ENCODE results near the gene MYO10. TPM values are rescaled to one million over a fixed set of nuclear protein-coding genes. Genes with fewer than 3 reads are reported as not detected.

Gene MYO10
- total and polyA plus RNA-seq, 3 experiments from 2014 or later: 0.11 to 0.18 TPM; not detected in 1

DNA sequence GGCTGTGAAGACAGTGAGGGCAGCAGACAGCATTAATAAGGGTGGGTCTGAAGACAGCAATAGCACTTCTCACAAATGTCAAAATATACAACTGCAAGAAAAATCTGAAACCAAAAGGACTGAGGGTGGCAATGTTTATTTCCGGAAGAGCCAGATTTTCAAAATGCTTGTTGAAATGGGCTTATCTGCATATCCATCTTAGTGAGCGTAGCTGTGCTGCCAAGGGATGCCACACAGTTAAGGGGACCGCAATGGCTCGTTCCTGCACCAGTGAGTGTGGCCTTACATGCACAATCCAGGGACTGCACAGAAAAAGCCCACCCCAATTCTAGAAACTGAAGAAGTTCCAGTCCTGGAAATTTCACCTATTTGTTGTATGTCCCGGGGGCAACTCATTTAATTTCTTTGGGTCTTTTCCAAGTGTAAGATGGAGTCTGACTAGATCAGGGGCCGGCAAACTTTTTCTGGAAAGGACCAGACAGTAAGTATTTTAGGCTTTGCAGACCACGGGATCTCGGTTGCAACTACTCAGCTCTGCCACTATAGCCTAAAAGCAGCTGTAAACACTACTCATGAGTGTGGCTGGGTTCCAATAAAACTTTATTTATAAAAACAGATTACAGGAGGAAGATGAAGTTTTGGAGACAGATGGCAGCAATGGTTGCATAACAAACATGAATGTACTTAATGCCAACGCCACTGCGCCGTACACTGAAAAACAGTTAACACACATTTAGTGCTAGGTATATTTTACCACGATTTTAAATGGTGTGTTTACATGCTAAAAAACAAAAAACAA lies 154.1 kb downstream of the MYO10 start:
- ChIA-PET POLR2A (no interaction called here), CTCF (no interaction called here)
- Histone ChIP-seq H3K9me3 (ENCODE audit: low read length) (no peaks in the 10 kb centered on the region), H3K27me3 (ENCODE audit: insufficient read depth, low read length, poor library complexity, severe bottlenecking) (peaks cover 4% of the 10 kb centered on the region), H3K27ac (ENCODE audit: low read depth, low read length) (no peak overlapping the region), H3K4me1 (ENCODE audit: insufficient read depth, low read length) (no peaks in the 10 kb centered on the region), H3K4me3 (ENCODE audit: low read length) (no peak overlapping the region), H3K36me3 (ENCODE audit: insufficient read depth, low read length) (no peaks in the 10 kb centered on the region)
- H3K4me3 Mint-ChIP-seq: no peak overlapping the region
- DNase-seq: no peak
- no peaks in the 10 kb centered on the region for H3K9me3 Mint-ChIP-seq
- peaks cover 6 to 16% of the 10 kb centered on the region in 2 donors for H3K27me3 Mint-ChIP-seq
- no peak overlapping the region for H3K27ac Mint-ChIP-seq
- H3K4me1 Mint-ChIP-seq: peaks cover 8 to 16% (median 16%) of the 10 kb centered on the region in 3 donors
- H3K36me3 Mint-ChIP-seq: no peaks in the 10 kb centered on the region

DNA sequence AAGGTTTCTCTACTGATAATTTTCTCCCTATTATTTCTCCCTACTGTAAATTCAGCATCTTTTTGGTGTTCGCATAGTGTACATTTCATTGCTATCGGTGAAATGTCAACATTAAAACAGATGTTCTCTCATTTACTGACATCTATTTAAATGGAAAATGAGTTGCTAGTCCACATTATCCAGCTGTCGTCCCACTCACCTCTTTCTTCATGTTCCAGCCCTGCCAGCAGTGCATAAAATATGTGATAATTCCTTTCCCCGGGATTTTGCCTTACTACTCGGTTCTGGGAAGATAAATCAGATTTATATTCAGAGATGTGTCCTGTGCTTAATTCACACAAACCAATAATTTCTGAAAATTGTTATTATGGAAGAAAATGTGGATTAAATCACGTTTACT lies 155.8 kb downstream of the MYO10 start:
- Mint-ChIP-seq H3K4me3 (no peak overlapping the region), H3K9me3 (no peaks in the 10 kb centered on the region), H3K4me1 (peaks cover 8 to 16% (median 16%) of the 10 kb centered on the region in 3 donors), H3K27ac (no peak overlapping the region), H3K27me3 (peaks cover 6 to 16% of the 10 kb centered on the region in 2 donors), H3K36me3 (no peaks in the 10 kb centered on the region)
- Histone ChIP-seq H3K27ac (ENCODE audit: low read depth, low read length) (no peak overlapping the region), H3K4me1 (ENCODE audit: insufficient read depth, low read length) (no peaks in the 10 kb centered on the region), H3K4me3 (ENCODE audit: low read length) (no peak overlapping the region), H3K36me3 (ENCODE audit: insufficient read depth, low read length) (no peaks in the 10 kb centered on the region), H3K27me3 (ENCODE audit: insufficient read depth, low read length, poor library complexity, severe bottlenecking) (peaks cover 4% of the 10 kb centered on the region), H3K9me3 (ENCODE audit: low read length) (no peaks in the 10 kb centered on the region)
- ChIA-PET POLR2A (no interaction called here), CTCF (no interaction called here)
- DNase-seq: no peak

- H3K9me3 ChIP-seq (ENCODE audit: low read length): no peaks in the 10 kb centered on the region
- H3K36me3 ChIP-seq (ENCODE audit: insufficient read depth, low read length): no peaks in the 10 kb centered on the region
- no peaks in the 10 kb centered on the region for H3K27me3 ChIP-seq (ENCODE audit: insufficient read depth, low read length, poor library complexity, severe bottlenecking)
- no peaks in the 10 kb centered on the region for H3K4me1 ChIP-seq (ENCODE audit: insufficient read depth, low read length)
- no peak overlapping the region for H3K4me3 ChIP-seq (ENCODE audit: low read length)
- no peak overlapping the region for H3K4me3 Mint-ChIP-seq
- H3K36me3 Mint-ChIP-seq: no peaks in the 10 kb centered on the region
- ChIA-PET CTCF (no interaction called here), POLR2A (no interaction called here)
- no peak for DNase-seq
- no peak overlapping the region for H3K27ac Mint-ChIP-seq
- no peaks in the 10 kb centered on the region for H3K9me3 Mint-ChIP-seq
- no peak overlapping the region for H3K27ac ChIP-seq (ENCODE audit: low read depth, low read length)
- no peaks in the 10 kb centered on the region for H3K4me1 Mint-ChIP-seq
- H3K27me3 Mint-ChIP-seq: peaks cover 0 to 3% of the 10 kb centered on the region in 2 donors
Observed at GRCh38 chr5:16777432-16777831, 158.7 kb downstream of the MYO10 start.

- H3K27me3 ChIP-seq (ENCODE audit: insufficient read depth, low read length, poor library complexity, severe bottlenecking): no peaks in the 10 kb centered on the region
- no peak overlapping the region for H3K27ac ChIP-seq (ENCODE audit: low read depth, low read length)
- no peaks in the 10 kb centered on the region for H3K36me3 Mint-ChIP-seq
- no peaks in the 10 kb centered on the region for H3K4me1 Mint-ChIP-seq
- no peaks in the 10 kb centered on the region for H3K36me3 ChIP-seq (ENCODE audit: insufficient read depth, low read length)
- H3K9me3 ChIP-seq (ENCODE audit: low read length): no peaks in the 10 kb centered on the region
- peaks cover 0 to 2% of the 10 kb centered on the region in 2 donors for H3K27me3 Mint-ChIP-seq
- H3K4me3 Mint-ChIP-seq: no peak overlapping the region
- H3K9me3 Mint-ChIP-seq: no peaks in the 10 kb centered on the region
- no peaks in the 10 kb centered on the region for H3K4me1 ChIP-seq (ENCODE audit: insufficient read depth, low read length)
- H3K4me3 ChIP-seq (ENCODE audit: low read length): no peak overlapping the region
- H3K27ac Mint-ChIP-seq: no peak overlapping the region
- ChIA-PET CTCF (no interaction called here), POLR2A (no interaction called here)
- no peak for DNase-seq
Observed at GRCh38 chr5:16776611-16777251, 159.4 kb downstream of the MYO10 start.

DNA sequence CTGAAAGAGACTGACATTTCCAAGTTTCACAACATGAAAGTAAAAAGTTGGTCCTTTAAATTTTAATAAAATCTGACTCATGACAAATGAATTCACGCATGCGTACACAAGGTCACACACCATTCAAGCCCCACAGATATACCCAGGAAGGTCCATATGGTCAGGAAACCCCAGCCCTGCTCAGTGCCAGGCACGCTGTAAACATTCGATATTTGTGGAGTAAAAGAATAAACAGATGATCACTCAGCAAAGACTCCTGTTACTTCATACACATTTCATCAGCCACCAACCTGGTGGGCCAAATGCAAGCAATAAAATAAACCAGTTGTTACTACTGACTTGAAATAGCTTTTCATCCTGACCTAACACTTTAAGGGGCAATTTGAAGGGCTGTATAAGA lies 161.3 kb downstream of the MYO10 start:
- Histone ChIP-seq H3K27ac (ENCODE audit: low read depth, low read length) (no peak overlapping the region), H3K9me3 (ENCODE audit: low read length) (no peaks in the 10 kb centered on the region), H3K27me3 (ENCODE audit: insufficient read depth, low read length, poor library complexity, severe bottlenecking) (no peaks in the 10 kb centered on the region), H3K4me1 (ENCODE audit: insufficient read depth, low read length) (no peaks in the 10 kb centered on the region), H3K4me3 (ENCODE audit: low read length) (no peak overlapping the region), H3K36me3 (ENCODE audit: insufficient read depth, low read length) (no peaks in the 10 kb centered on the region)
- Mint-ChIP-seq H3K9me3 (no peaks in the 10 kb centered on the region), H3K4me1 (no peaks in the 10 kb centered on the region), H3K4me3 (no peak overlapping the region), H3K27me3 (peaks cover 0 to 2% of the 10 kb centered on the region in 2 donors), H3K27ac (no peak overlapping the region), H3K36me3 (no peaks in the 10 kb centered on the region)
- DNase-seq: no peak
- ChIA-PET CTCF (no interaction called here), POLR2A (no interaction called here)

GRCh38 chr5:16773991-16774390 lies 162.1 kb downstream of the MYO10 start:
- POLR2A ChIA-PET: no interaction called here
- Mint-ChIP-seq H3K27ac (peak overlapping the region in 1 of 8 donors; percentile 90), H3K4me1 (no peaks in the 10 kb centered on the region), H3K27me3 (peaks cover 0 to 2% of the 10 kb centered on the region in 2 donors), H3K4me3 (no peak overlapping the region), H3K36me3 (no peaks in the 10 kb centered on the region), H3K9me3 (no peaks in the 10 kb centered on the region)
- Histone ChIP-seq H3K36me3 (ENCODE audit: insufficient read depth, low read length) (no peaks in the 10 kb centered on the region), H3K9me3 (ENCODE audit: low read length) (no peaks in the 10 kb centered on the region), H3K4me1 (ENCODE audit: insufficient read depth, low read length) (no peaks in the 10 kb centered on the region), H3K4me3 (ENCODE audit: low read length) (no peak overlapping the region), H3K27ac (ENCODE audit: low read depth, low read length) (no peak overlapping the region), H3K27me3 (ENCODE audit: insufficient read depth, low read length, poor library complexity, severe bottlenecking) (no peaks in the 10 kb centered on the region)
- no peak for DNase-seq
- CTCF ChIA-PET: no interaction called here

GRCh38 chr5:16772556-16772955 lies 163.5 kb downstream of the MYO10 start:
- no peak for DNase-seq
- Histone ChIP-seq H3K27me3 (ENCODE audit: insufficient read depth, low read length, poor library complexity, severe bottlenecking) (no peaks in the 10 kb centered on the region), H3K9me3 (ENCODE audit: low read length) (no peaks in the 10 kb centered on the region), H3K27ac (ENCODE audit: low read depth, low read length) (no peak overlapping the region), H3K36me3 (ENCODE audit: insufficient read depth, low read length) (no peaks in the 10 kb centered on the region), H3K4me1 (ENCODE audit: insufficient read depth, low read length) (no peaks in the 10 kb centered on the region), H3K4me3 (ENCODE audit: low read length) (no peak overlapping the region)
- no peaks in the 10 kb centered on the region for H3K9me3 Mint-ChIP-seq
- peaks cover 0 to 2% of the 10 kb centered on the region in 2 donors for H3K27me3 Mint-ChIP-seq
- CTCF ChIA-PET: no interaction called here
- H3K36me3 Mint-ChIP-seq: no peaks in the 10 kb centered on the region
- no peaks in the 10 kb centered on the region for H3K4me1 Mint-ChIP-seq
- H3K4me3 Mint-ChIP-seq: no peak overlapping the region
- POLR2A ChIA-PET: no interaction called here
- no peak overlapping the region for H3K27ac Mint-ChIP-seq

DNA sequence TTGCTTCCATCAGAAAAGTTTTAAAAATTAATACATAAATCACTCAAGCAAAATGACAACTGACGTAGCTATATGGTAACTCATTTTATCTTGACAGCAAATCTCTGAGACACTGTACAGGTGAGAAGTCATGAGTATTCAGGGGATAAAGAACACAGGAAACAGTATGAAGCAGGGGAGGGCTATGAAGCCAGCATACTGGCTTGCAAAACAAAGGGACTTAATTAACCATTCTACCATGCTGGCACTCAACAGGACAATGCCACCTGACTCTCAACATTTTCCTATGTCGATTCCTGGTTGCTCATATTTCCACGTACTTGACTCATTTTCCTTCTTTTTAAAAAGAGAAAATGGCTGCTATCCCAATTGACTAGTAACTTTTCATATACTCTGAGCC lies 167.9 kb downstream of the MYO10 start:
- no peak for DNase-seq
- H3K4me3 ChIP-seq (ENCODE audit: low read length): no peak overlapping the region
- no peaks in the 10 kb centered on the region for H3K4me1 Mint-ChIP-seq
- H3K27me3 Mint-ChIP-seq: peaks cover 0 to 2% of the 10 kb centered on the region in 2 donors
- no peak overlapping the region for H3K27ac Mint-ChIP-seq
- H3K4me3 Mint-ChIP-seq: no peak overlapping the region
- no peaks in the 10 kb centered on the region for H3K4me1 ChIP-seq (ENCODE audit: insufficient read depth, low read length)
- H3K9me3 ChIP-seq (ENCODE audit: low read length): no peaks in the 10 kb centered on the region
- ChIA-PET POLR2A (no interaction called here), CTCF (interaction anchor here (1.4 kb wide), 1 partner anchor 9 kb away, joined by 3 read pairs; no protein-coding TSS in a partner anchor)
- no peaks in the 10 kb centered on the region for H3K27me3 ChIP-seq (ENCODE audit: insufficient read depth, low read length, poor library complexity, severe bottlenecking)
- H3K36me3 ChIP-seq (ENCODE audit: insufficient read depth, low read length): no peaks in the 10 kb centered on the region
- H3K36me3 Mint-ChIP-seq: no peaks in the 10 kb centered on the region
- no peak overlapping the region for H3K27ac ChIP-seq (ENCODE audit: low read depth, low read length)
- no peaks in the 10 kb centered on the region for H3K9me3 Mint-ChIP-seq
